Tongue (tissue), 2 donors: Measurements from ENCODE around the gene FBXL19. TPM values are rescaled to one million over a fixed set of nuclear protein-coding genes. Genes with fewer than 3 reads are reported as not detected.
"Not testable (repeated sequence)": the region's sequence is repeated elsewhere in the genome, so short reads cannot be mapped to it uniquely, and the experiment has no call there.

Experiments used
- DNase-seq: peaks from one replicate; pipeline ENCODE4 v3.0.0-alpha.2; 2015
- total RNA-seq: library from RNA; depleted of rRNA; stranded (reverse); fragments of >200 nt; gene quantifications from one replicate; pipeline ENCODE4 v1.2.3, GENCODE V29; 2014

The FBXL19 gene
- total RNA-seq, 1 donor from 2014 or later: 9.3 TPM

- peak; percentile 100 for DNase-seq
These were observed 324 bp upstream of the FBXL19 start for GRCh38 chr16:30922960-30923535.

- no peak for DNase-seq
These were observed 922 bp downstream of the FBXL19 start for GRCh38 chr16:30924076-30924912.

GRCh38 chr16:30924913-30925631, 1.7 kb downstream of the FBXL19 start:
- no peak for DNase-seq

- no peak for DNase-seq
These were observed 2.2 kb downstream of the FBXL19 start for GRCh38 chr16:30925632-30925987.

GRCh38 chr16:30925995-30926811, 2.8 kb downstream of the FBXL19 start:
- no peak for DNase-seq

GRCh38 chr16:30926937-30927788, 3.8 kb downstream of the FBXL19 start:
- no peak for DNase-seq

GRCh38 chr16:30927789-30928378, 4.5 kb downstream of the FBXL19 start:
- DNase-seq: peak; percentile 89

GRCh38 chr16:30928390-30928789, 5.0 kb downstream of the FBXL19 start:
- no peak for DNase-seq

- DNase-seq: no peak
These were observed 5.8 kb downstream of the FBXL19 start for GRCh38 chr16:30929167-30929566.

GRCh38 chr16:30930160-30930571, 6.8 kb downstream of the FBXL19 start:
- DNase-seq: no peak

- no peak for DNase-seq
These were observed 7.8 kb downstream of the FBXL19 start for GRCh38 chr16:30931068-30931650.

- DNase-seq: peak; percentile 42
These were observed 11.6 kb downstream of the FBXL19 start for GRCh38 chr16:30934827-30935557.

GRCh38 chr16:30937692-30938091, 14.3 kb downstream of the FBXL19 start:
- no peak for DNase-seq

- not testable (repeated sequence) for DNase-seq
These were observed 16.2 kb downstream of the FBXL19 start for GRCh38 chr16:30939571-30939970.

- peak; percentile 70 for DNase-seq
These were observed 18.4 kb downstream of the FBXL19 start for GRCh38 chr16:30941600-30942425.

GRCh38 chr16:30942426-30942806, 19.0 kb downstream of the FBXL19 start:
- DNase-seq: no peak

- DNase-seq: no peak
These were observed 21.0 kb downstream of the FBXL19 start for GRCh38 chr16:30944352-30944751.

- no peak for DNase-seq
These were observed 23.5 kb downstream of the FBXL19 start for GRCh38 chr16:30946671-30947540.
